ENCODE measurements around the gene TGFBR3. TPM values are rescaled to one million over a fixed set of nuclear protein-coding genes. Genes with fewer than 3 reads are reported as not detected.

TGFBR3 gene
- total and polyA plus RNA-seq, 2 of the 4 experiments (the other 2 are of a cell fraction), result 3.0 to 11.3 TPM

- Histone ChIP-seq H3K18ac (ENCODE audit: low read depth, low read length) (no peak overlapping the region), H3K27ac (ENCODE audit: insufficient read depth, low read length) (no peak overlapping the region), H2BK20ac (ENCODE audit: low read depth, low read length) (no peak overlapping the region), H3K27me3 (ENCODE audit: control insufficient read depth, insufficient read depth, low read length) (no peaks in the 10 kb centered on the region), H3K9ac (ENCODE audit: low read depth, low read length) (no peak overlapping the region), H3K4me2 (ENCODE audit: low read depth, low read length) (no peak overlapping the region), H3K4me3 (ENCODE audit: insufficient read depth, low read depth, low read length) (no peak overlapping the region), H3K14ac (replicated peaks; ENCODE audit: low read depth, low read length) (no peak overlapping the region), H4K5ac (ENCODE audit: low read depth, low read length) (no peak overlapping the region), H3K79me1 (ENCODE audit: low read depth in 1 of 2, low read length in 2 of 2) (0 out of 4 replicates have a peak, but pooled peaks cover 0 to 5% of the 10 kb centered on the region in 2 experiments), H2AFZ (replicated peaks; ENCODE audit: low read length, poor library complexity) (no peak overlapping the region), H4K91ac (ENCODE audit: insufficient read depth, low read depth, low read length) (no peak overlapping the region), H2AK5ac (ENCODE audit: low read depth, low read length) (peak overlapping the region; percentile 26; the same call in 1 of the 2 replicates), H3K36me3 (ENCODE audit: control insufficient read depth, insufficient read depth, low read length) (no peaks in the 10 kb centered on the region), H3K23ac (ENCODE audit: low read depth, low read length) (no peak overlapping the region), H3K9me3 (ENCODE audit: control insufficient read depth, insufficient read depth, low read length) (no peaks in the 10 kb centered on the region), H4K20me1 (ENCODE audit: insufficient read depth, low read length) (no peaks in the 10 kb centered on the region), H3K4ac (ENCODE audit: low read depth, low read length) (no peak overlapping the region), H2BK15ac (ENCODE audit: low read depth, low read length) (no peak overlapping the region), H2BK120ac (ENCODE audit: low read depth, low read length) (peak overlapping the region; percentile 13; the same call in 1 of the 2 replicates), H2AK9ac (replicated peaks; ENCODE audit: low read depth, low read length, poor library complexity) (no peak overlapping the region), H3K4me1 (ENCODE audit: control insufficient read depth, insufficient read depth, low read length) (peaks cover 6% of the 10 kb centered on the region), H3K9me1 (ENCODE audit: insufficient read depth, low read length) (no peaks in the 10 kb centered on the region; the same call in 1 of the 2 replicates), H2BK5ac (ENCODE audit: low read depth, low read length, poor library complexity, severe bottlenecking) (no peak overlapping the region), H4K8ac (ENCODE audit: low read depth in 2 of 2, low read length in 2 of 2) (no peak overlapping the region), H3K56ac (ENCODE audit: extremely low read depth, insufficient read depth, low read length) (no peak overlapping the region)
- WGBS, 2 experiments (ENCODE audit: extremely low coverage in 2 of 2, insufficient read length in 1 of 2), result no CpG with 5 or more reads among the region's 8 CpGs
- POLR2A ChIA-PET (ENCODE audit: unreplicated experiment), result no interaction called here
- in situ Hi-C loops (cut with MboI; ENCODE audit: low sequenced_read_pairs) (no loop called here), intact Hi-C loops (cut with micrococcal nuclease) (no loop called here), dilution Hi-C loops (cut with HindIII; ENCODE audit: low sequenced_read_pairs, unreplicated experiment) (no loop called here)
- CTCF ChIA-PET, result no interaction called here
- BruUV-seq (replicated peaks), result no TSS peak
- DNase-seq (no peak), ATAC-seq (ENCODE audit: low read depth) (no peak)
- TF ChIP-seq RFX5 (IDR thresholded peaks at IDR 0.05; ENCODE audit: low read depth, low read length) (no peak), BHLHE40 (IDR thresholded peaks at IDR 0.05; ENCODE audit: low read depth, low read length) (no peak), MXI1 (IDR thresholded peaks at IDR 0.05; ENCODE audit: borderline replicate concordance, low read depth, low read length) (no peak), MAZ (IDR thresholded peaks at IDR 0.05; ENCODE audit: borderline replicate concordance, low read depth, low read length) (no peak), SMC3 (IDR thresholded peaks at IDR 0.05; ENCODE audit: low read depth, low read length) (no peak), CEBPB (IDR thresholded peaks at IDR 0.05; ENCODE audit: low read depth, low read length) (no peak), FOS (IDR thresholded peaks at IDR 0.05; ENCODE audit: low read depth, low read length) (no peak), NFE2L2 (IDR thresholded peaks at IDR 0.05; ENCODE audit: low read depth, low read length) (no peak), POLR2A (IDR thresholded peaks at IDR 0.05; ENCODE audit: low read depth, low read length) (no peak), RAD21 (IDR thresholded peaks at IDR 0.05; ENCODE audit: low read length) (no peak), RCOR1 (IDR thresholded peaks at IDR 0.05; ENCODE audit: insufficient replicate concordance, low read length) (no peak), CHD1 (IDR thresholded peaks at IDR 0.05; ENCODE audit: low read depth, low read length) (no peak), MAFK (IDR thresholded peaks at IDR 0.05; ENCODE audit: low read depth, low read length) (no peak), CTCF (conservative IDR thresholded peaks at IDR 0.05; ENCODE audit: low read depth, low read length) (no peak)
- TF ChIP-seq, protein P1, sequence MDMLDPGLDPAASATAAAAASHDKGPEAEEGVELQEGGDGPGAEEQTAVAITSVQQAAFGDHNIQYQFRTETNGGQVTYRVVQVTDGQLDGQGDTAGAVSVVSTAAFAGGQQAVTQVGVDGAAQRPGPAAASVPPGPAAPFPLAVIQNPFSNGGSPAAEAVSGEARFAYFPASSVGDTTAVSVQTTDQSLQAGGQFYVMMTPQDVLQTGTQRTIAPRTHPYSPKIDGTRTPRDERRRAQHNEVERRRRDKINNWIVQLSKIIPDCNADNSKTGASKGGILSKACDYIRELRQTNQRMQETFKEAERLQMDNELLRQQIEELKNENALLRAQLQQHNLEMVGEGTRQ (IDR thresholded peaks at IDR 0.05; ENCODE audit: low read depth, low read length), result no peak
- TF ChIP-seq, protein P2, sequence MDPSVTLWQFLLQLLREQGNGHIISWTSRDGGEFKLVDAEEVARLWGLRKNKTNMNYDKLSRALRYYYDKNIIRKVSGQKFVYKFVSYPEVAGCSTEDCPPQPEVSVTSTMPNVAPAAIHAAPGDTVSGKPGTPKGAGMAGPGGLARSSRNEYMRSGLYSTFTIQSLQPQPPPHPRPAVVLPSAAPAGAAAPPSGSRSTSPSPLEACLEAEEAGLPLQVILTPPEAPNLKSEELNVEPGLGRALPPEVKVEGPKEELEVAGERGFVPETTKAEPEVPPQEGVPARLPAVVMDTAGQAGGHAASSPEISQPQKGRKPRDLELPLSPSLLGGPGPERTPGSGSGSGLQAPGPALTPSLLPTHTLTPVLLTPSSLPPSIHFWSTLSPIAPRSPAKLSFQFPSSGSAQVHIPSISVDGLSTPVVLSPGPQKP (IDR thresholded peaks at IDR 0.05; ENCODE audit: borderline replicate concordance, low read depth, low read length), result no peak
These were observed 49.5 kb downstream of the TGFBR3 start for GRCh38 chr1:91836331-91837040.
